ENCODE results near the gene SUN1. TPM values are rescaled to one million over a fixed set of nuclear protein-coding genes. Genes with fewer than 3 reads are reported as not detected.

The SUN1 gene
- total and polyA plus RNA-seq, 2 donors from 2014 or later: 40.4 to 168 TPM

GRCh38 chr7:894927-895450 is 62.7 kb downstream of the SUN1 start:
- Histone ChIP-seq H3K27ac (ENCODE audit: low read depth in 2 of 2, low read length in 2 of 2) (no peak overlapping the region), H3K9me3 (ENCODE audit: control insufficient read depth in 2 of 3, insufficient read depth in 1 of 3, low read length in 3 of 3) (no peaks in the 10 kb centered on the region), H3K4me3 (ENCODE audit: low read length in 3 of 3) (no peak overlapping the region), H3K9ac (ENCODE audit: low read length in 3 of 3) (no peak overlapping the region), H3K27me3 (ENCODE audit: control insufficient read depth, insufficient read depth, low read length) (no peaks in the 10 kb centered on the region), H3K36me3 (ENCODE audit: control insufficient read depth in 2 of 3, insufficient read depth in 3 of 3, low read length in 3 of 3) (peaks cover 0 to 20% (median 14%) of the 10 kb centered on the region in 3 donors), H3K4me1 (ENCODE audit: control insufficient read depth in 2 of 3, insufficient read depth in 2 of 3, low read depth in 1 of 3, low read length in 3 of 3) (no peaks in the 10 kb centered on the region)
- no peak for TF ChIP-seq CTCF (IDR thresholded peaks at IDR 0.05; ENCODE audit: borderline replicate concordance, extremely low read depth, insufficient read depth)
- DNase-seq: peak in 1 of 5 donors; percentile 55
- FAIRE-seq: no peak
- intact Hi-C loops (cut with DNase I): no loop called here

- no peak overlapping the region for H3K27ac ChIP-seq (ENCODE audit: low read depth in 2 of 2, low read length in 2 of 2)
- H3K4me1 ChIP-seq (ENCODE audit: control insufficient read depth in 2 of 3, insufficient read depth in 2 of 3, low read depth in 1 of 3, low read length in 3 of 3): no peaks in the 10 kb centered on the region
- no peaks in the 10 kb centered on the region for H3K9me3 ChIP-seq (ENCODE audit: control insufficient read depth in 2 of 3, insufficient read depth in 1 of 3, low read length in 3 of 3)
- H3K9ac ChIP-seq (ENCODE audit: low read length in 3 of 3): no peak overlapping the region
- no peak for FAIRE-seq
- H3K4me3 ChIP-seq (ENCODE audit: low read length in 3 of 3): no peak overlapping the region
- H3K27me3 ChIP-seq (ENCODE audit: control insufficient read depth, insufficient read depth, low read length): no peaks in the 10 kb centered on the region
- DNase-seq: peak in 1 of 5 donors; percentile 74
- peaks cover 0 to 20% (median 14%) of the 10 kb centered on the region in 3 donors for H3K36me3 ChIP-seq (ENCODE audit: control insufficient read depth in 2 of 3, insufficient read depth in 3 of 3, low read length in 3 of 3)
- intact Hi-C loops (cut with DNase I): no loop called here
- no peak for TF ChIP-seq CTCF (IDR thresholded peaks at IDR 0.05; ENCODE audit: borderline replicate concordance, extremely low read depth, insufficient read depth)
Observed at GRCh38 chr7:895451-896052, 63.3 kb downstream of the SUN1 start.

- Histone ChIP-seq H3K27ac (ENCODE audit: low read depth in 2 of 2, low read length in 2 of 2) (no peak overlapping the region), H3K9ac (ENCODE audit: low read length in 3 of 3) (no peak overlapping the region), H3K4me1 (ENCODE audit: control insufficient read depth in 2 of 3, insufficient read depth in 2 of 3, low read depth in 1 of 3, low read length in 3 of 3) (no peaks in the 10 kb centered on the region), H3K4me3 (ENCODE audit: low read length in 3 of 3) (no peak overlapping the region), H3K9me3 (ENCODE audit: control insufficient read depth in 2 of 3, insufficient read depth in 1 of 3, low read length in 3 of 3) (no peaks in the 10 kb centered on the region), H3K36me3 (ENCODE audit: control insufficient read depth in 2 of 3, insufficient read depth in 3 of 3, low read length in 3 of 3) (peaks cover 0 to 19% (median 6%) of the 10 kb centered on the region in 3 donors), H3K27me3 (ENCODE audit: control insufficient read depth, insufficient read depth, low read length) (no peaks in the 10 kb centered on the region)
- TF ChIP-seq CTCF (IDR thresholded peaks at IDR 0.05; ENCODE audit: borderline replicate concordance, extremely low read depth, insufficient read depth): no peak
- DNase-seq (peak in 1 of 5 donors; percentile 64), FAIRE-seq (no peak)
- intact Hi-C loops (cut with DNase I): no loop called here
Observed at GRCh38 chr7:896346-897075, 64.2 kb downstream of the SUN1 start.

All from kidney (tissue), 14 donors.